Measurements from ENCODE around the gene PEPD.

Gene PEPD

GRCh38 chr19:33486407-33486806, 35.2 kb downstream of the PEPD start:
- Histone ChIP-seq H3K27me3 (ENCODE audit: insufficient read depth, low read length, poor library complexity, severe bottlenecking) (no peaks in the 10 kb centered on the region), H3K9ac (ENCODE audit: low read depth, low read length, poor library complexity, severe bottlenecking) (no peak overlapping the region), H4K20me1 (ENCODE audit: insufficient read depth, low read length, poor library complexity, severe bottlenecking) (no peaks in the 10 kb centered on the region), H3K4me3 (ENCODE audit: low read length, poor library complexity, severe bottlenecking) (no peak overlapping the region), H3K4me2 (ENCODE audit: low read depth, low read length, poor library complexity, severe bottlenecking) (no peak overlapping the region), H3K36me3 (ENCODE audit: insufficient read depth, low read length) (no peaks in the 10 kb centered on the region), H3K9me3 (ENCODE audit: insufficient read depth, low read depth, low read length) (no peaks in the 10 kb centered on the region), H2AFZ (ENCODE audit: low read length) (no peak overlapping the region), H3K79me2 (ENCODE audit: insufficient read depth, low read length) (no peaks in the 10 kb centered on the region), H3K9me2 (replicated peaks; ENCODE audit: low read depth, low read length) (no peaks in the 10 kb centered on the region), H3F3A (ENCODE audit: low read depth) (no peaks in the 10 kb centered on the region), H3K4me1 (ENCODE audit: insufficient read depth, low read length, poor library complexity, severe bottlenecking) (no peaks in the 10 kb centered on the region)
- no peak for TF ChIP-seq CTCF (conservative IDR thresholded peaks at IDR 0.05; ENCODE audit: low read length)
- no peak for TF ChIP-seq EZH2phosphoT487 (IDR thresholded peaks at IDR 0.05; ENCODE audit: borderline replicate concordance)

- Histone ChIP-seq H4K20me1 (ENCODE audit: insufficient read depth, low read length, poor library complexity, severe bottlenecking) (no peaks in the 10 kb centered on the region), H3K4me1 (ENCODE audit: insufficient read depth, low read length, poor library complexity, severe bottlenecking) (no peaks in the 10 kb centered on the region), H2AFZ (ENCODE audit: low read length) (no peak overlapping the region), H3K9me3 (ENCODE audit: insufficient read depth, low read depth, low read length) (no peaks in the 10 kb centered on the region), H3K9me2 (replicated peaks; ENCODE audit: low read depth, low read length) (no peaks in the 10 kb centered on the region), H3F3A (ENCODE audit: low read depth) (no peaks in the 10 kb centered on the region), H3K27me3 (ENCODE audit: insufficient read depth, low read length, poor library complexity, severe bottlenecking) (no peaks in the 10 kb centered on the region), H3K9ac (ENCODE audit: low read depth, low read length, poor library complexity, severe bottlenecking) (no peak overlapping the region), H3K79me2 (ENCODE audit: insufficient read depth, low read length) (no peaks in the 10 kb centered on the region), H3K4me3 (ENCODE audit: low read length, poor library complexity, severe bottlenecking) (no peak overlapping the region), H3K4me2 (ENCODE audit: low read depth, low read length, poor library complexity, severe bottlenecking) (no peak overlapping the region), H3K36me3 (ENCODE audit: insufficient read depth, low read length) (no peaks in the 10 kb centered on the region)
- no peak for TF ChIP-seq CTCF (conservative IDR thresholded peaks at IDR 0.05; ENCODE audit: low read length)
- TF ChIP-seq EZH2phosphoT487 (IDR thresholded peaks at IDR 0.05; ENCODE audit: borderline replicate concordance) = no peak
Observed at GRCh38 chr19:33484226-33484774, 37.3 kb downstream of the PEPD start.

- TF ChIP-seq EZH2phosphoT487 (IDR thresholded peaks at IDR 0.05; ENCODE audit: borderline replicate concordance) (no peak), CTCF (conservative IDR thresholded peaks at IDR 0.05; ENCODE audit: low read length) (no peak)
- Histone ChIP-seq H3K9me3 (ENCODE audit: insufficient read depth, low read depth, low read length) (no peaks in the 10 kb centered on the region), H3K27me3 (ENCODE audit: insufficient read depth, low read length, poor library complexity, severe bottlenecking) (no peaks in the 10 kb centered on the region), H2AFZ (ENCODE audit: low read length) (no peak overlapping the region), H3F3A (ENCODE audit: low read depth) (no peaks in the 10 kb centered on the region), H3K4me3 (ENCODE audit: low read length, poor library complexity, severe bottlenecking) (no peak overlapping the region), H3K4me2 (ENCODE audit: low read depth, low read length, poor library complexity, severe bottlenecking) (no peak overlapping the region), H3K9ac (ENCODE audit: low read depth, low read length, poor library complexity, severe bottlenecking) (no peak overlapping the region), H4K20me1 (ENCODE audit: insufficient read depth, low read length, poor library complexity, severe bottlenecking) (no peaks in the 10 kb centered on the region), H3K9me2 (replicated peaks; ENCODE audit: low read depth, low read length) (no peaks in the 10 kb centered on the region), H3K4me1 (ENCODE audit: insufficient read depth, low read length, poor library complexity, severe bottlenecking) (no peaks in the 10 kb centered on the region), H3K79me2 (ENCODE audit: insufficient read depth, low read length) (no peaks in the 10 kb centered on the region), H3K36me3 (ENCODE audit: insufficient read depth, low read length) (no peaks in the 10 kb centered on the region)
Observed at GRCh38 chr19:33482476-33482875, 39.1 kb downstream of the PEPD start.
